NCI-H748 (cell line): ENCODE data around the gene DAP.
A peak's percentile ranks its signal among the peaks of the same experiment; 100 is the strongest.
"Not testable (repeated sequence)": the region's sequence is repeated elsewhere in the genome, so short reads cannot be mapped to it uniquely, and the experiment has no call there.

Source experiments
- DNase-seq: peaks from one replicate; lab custom pipeline; 2025; ENCODE audit not compliant: unreplicated experiment; lab: John Stamatoyannopoulos, UW

Gene DAP

DNA sequence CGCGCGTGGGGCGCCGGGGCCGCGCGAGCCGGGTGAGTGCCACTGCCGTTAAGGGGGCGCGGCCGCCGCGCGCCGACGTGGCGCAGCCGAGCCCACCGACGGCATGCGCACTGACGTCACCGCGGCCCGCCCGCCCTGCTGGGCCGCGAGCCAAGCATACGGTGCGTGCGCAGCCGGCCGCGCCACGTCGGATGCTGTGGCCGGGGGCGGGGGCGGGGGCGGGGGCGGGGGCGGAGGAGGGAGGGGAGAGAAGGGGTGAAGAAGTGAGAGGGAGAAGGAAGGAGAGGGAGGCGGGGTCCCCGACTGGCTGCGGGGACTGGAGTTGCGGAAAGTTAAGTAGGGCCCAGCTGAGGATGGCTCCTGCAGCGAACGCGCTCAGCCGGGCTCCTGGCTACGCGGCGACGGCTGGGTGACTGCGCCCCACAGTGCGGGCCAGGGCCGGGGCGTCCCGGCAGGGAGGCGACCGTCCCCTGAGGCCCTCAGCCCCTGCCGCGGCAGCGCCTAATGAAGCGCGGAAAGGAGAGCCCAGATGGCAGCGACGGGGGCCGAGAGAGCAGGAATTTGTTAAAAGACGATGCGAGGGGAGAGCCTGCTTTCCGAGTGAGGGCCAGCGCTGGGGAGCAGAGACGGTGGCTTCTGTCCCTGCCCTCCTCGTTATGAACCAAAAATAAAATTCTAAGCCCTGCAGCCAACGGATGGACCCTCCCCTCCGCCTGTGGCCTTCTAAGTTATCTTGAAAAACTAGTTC lies at the start of gene DAP:
Gene DAP, minus strand, starts transcription at position 50 of the 748 bp plus-strand sequence. CDS start 166 bp downstream, outside the sequence.
- peak; percentile 98 for DNase-seq

DNA sequence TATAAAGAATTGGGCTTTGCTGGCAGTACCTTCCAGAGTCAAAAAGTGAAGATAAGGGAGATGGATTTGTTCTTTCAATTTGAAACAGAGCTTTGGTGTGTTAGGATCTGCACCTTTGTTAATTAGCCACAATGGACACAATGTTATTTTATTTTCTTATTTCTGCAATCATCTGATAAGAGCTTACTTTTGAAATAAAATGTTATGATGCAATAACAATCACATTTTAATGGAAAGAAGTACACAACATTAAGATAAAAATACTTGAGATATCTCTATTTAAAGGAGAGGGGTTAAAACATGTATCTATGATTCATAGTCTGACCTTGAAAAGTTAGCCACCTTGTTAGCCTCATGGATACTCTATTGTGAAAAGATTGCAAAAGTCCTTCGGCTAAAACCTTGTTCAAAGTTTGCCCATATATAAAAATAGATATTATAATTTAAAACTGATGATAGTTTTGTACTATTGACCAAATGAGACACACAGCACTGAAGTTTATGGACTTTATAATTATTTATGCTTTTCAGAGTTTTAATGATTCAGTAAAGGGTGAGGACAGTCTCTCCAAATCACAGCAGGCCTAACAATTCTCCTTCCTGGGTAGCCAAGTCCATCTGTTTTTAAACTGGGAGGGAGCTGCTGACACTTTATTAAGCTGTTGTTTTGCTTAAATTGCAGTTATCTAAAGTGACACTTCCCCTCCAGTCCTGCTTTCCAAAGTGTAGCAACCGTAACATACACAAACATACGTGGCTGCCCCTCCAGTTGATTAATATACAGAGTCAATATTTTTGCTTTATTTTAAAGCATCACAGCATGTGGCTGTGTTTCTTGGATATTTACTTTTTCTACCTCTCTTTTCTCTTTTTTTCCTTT lies 47.6 kb upstream of the DAP start:
- DNase-seq = peak; percentile 70

- DNase-seq = no peak
These were observed 41.1 kb upstream of the DAP start for GRCh38 chr5:10801931-10802666.

DNA sequence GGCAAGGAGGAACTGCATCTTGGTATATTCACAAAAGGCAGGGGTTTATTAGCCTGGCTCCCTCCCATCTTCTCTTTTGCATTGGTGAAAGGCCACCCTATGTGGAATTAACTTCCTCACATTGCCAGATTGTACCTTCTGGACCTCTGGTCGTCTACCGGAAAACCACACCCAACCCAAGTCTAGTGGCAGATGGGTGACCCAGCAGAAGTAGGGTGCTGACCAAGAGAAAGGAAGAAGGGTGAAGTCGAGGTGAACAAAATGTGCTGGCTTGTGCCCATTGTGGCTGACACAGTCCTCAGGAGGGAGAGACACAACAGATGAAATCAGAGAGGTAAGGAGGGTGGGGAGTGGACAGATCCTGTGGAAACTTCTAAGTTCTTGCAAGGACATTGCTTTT lies 39.8 kb upstream of the DAP start:
- no peak for DNase-seq

GRCh38 chr5:10797261-10797660 lies 36.2 kb upstream of the DAP start:
- DNase-seq = no peak

GRCh38 chr5:10793785-10794184 lies 32.8 kb upstream of the DAP start:
- DNase-seq = no peak

GRCh38 chr5:10792336-10792735 lies 31.3 kb upstream of the DAP start:
- no peak for DNase-seq

DNA sequence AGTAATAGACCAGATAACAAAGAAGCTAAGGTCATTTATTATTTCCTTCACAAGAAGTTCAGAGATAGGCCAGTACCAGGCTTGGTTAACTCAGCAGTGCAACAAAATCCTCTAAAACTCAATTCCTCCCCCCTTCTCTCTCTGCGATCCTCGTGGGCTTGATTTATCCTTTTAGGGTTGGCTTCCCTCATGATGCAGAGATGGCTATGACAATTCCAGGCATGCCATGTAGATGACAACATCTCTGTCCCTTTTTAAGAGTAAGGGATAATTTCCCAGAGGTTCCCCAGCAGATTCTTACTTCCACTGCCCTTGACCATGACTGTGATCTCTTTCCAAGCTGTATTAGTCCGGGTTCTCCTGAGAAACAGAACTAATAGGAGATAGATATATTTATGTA lies 28.7 kb upstream of the DAP start:
- no peak for DNase-seq

- DNase-seq = no peak
These were observed 28.0 kb upstream of the DAP start for GRCh38 chr5:10789021-10789420.

- DNase-seq = peak; percentile 34
These were observed 27.3 kb upstream of the DAP start for GRCh38 chr5:10788358-10788757.

DNA sequence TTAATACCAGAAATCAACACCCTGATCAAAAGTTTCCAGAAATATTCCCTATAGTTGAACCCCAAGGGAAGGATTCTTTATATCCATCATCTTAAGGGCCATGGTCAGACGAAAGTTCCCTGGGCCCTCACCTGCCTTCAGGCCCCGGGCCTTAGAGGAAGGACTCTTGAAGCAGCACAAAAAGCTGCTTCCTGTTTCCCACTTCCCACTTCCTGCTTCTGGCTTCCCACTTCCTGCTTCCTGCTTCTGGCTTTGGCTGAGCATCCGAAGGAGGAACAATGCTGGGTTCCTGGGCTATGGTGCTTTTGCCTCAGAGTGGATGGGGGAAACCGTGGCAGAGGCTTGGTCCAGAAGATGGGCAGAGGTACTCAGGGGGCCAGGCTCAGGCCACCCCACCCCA lies 25.8 kb upstream of the DAP start:
- DNase-seq = no peak

DNA sequence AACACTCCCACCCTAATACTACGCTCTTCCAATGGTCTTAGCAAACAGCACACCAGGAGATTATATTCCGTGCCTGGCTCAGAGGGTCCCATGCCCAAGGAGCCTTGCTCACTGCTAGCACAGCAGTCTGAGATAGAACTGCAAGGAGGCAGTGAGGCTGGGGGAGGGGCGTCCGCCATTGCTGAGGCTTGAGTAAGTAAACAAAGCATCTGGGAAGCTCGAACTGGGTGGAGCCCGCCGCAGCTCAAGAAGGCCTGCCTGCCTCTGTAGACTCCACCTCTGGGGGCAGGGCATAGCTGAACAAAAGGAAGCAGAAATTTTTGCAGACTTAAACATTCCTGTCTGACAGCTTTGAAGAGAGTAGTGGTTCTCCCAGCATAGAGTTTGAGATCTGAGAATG lies 19.2 kb upstream of the DAP start:
- DNase-seq = not testable (repeated sequence)

DNA sequence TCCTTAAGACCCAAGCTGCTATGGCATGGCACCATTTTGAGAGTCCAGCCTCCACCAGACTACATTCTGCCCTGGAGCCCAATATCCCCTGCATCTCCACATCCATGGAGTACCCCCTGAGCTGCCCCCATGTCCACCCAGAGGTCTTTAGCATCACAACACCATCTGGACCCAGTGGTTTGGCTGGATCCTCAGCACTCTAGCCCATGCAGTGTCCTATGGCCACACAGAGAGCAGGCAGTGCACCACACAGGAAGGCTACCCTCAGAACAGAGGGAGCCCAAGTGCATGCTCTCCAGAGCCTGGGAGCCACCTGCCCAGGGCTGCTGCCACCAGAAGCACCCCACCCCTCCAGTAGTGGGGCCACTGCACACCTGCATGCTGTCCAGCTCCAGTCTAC lies 18.6 kb upstream of the DAP start:
- DNase-seq = no peak

DNA sequence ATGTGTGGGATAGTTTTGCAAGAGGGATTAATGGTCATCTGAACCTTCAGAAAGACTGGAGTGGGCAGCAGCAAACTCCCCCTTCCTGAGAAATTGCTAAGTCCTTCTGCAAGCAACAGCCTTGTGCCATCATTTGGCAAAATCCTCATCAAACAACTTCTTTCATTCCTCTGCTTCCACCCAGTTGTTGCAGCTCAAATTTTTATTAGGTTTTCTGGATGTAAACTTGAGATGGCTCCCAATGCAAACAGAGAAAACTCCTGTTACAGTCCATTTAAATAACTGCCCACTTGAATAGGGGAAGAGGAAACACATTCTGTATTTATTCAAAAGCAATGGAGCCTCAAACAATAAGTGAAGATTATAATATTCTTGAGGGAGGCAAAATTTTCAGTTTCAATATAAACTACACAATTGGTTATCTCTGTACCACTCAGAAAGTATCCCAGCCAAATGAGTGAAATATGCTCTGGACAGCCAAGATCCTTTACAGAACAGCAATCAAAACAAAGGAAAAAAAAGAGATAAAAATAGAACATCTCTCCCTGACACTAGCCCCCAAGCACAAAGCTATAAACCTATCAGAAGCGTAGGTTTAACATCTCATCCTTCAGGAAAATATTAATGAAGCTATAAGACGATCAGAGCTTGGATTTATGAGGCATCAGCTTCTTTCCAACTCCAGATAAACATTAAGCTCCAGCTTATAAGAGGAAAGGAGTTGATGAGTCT lies 17.3 kb upstream of the DAP start:
- no peak for DNase-seq

DNA sequence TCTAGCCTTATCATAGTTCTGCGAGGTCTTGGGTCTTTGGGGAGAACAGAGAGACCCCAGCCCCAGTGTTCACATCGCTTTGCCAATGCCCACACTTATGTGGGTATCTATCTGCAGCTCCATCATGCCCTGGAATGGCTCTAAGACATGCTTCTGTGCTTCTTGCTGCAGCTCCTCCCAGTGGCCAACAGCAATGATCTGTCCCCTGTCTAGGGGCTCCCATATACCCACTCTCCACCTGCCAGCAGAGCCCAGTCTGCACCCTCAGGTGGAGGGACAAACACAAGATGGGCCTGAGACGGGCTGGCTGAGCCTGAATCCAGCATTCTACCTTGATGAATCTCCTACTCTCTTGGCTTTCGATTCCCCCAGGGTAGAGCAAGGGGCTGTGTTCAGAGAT lies 14.6 kb upstream of the DAP start:
- no peak for DNase-seq

DNA sequence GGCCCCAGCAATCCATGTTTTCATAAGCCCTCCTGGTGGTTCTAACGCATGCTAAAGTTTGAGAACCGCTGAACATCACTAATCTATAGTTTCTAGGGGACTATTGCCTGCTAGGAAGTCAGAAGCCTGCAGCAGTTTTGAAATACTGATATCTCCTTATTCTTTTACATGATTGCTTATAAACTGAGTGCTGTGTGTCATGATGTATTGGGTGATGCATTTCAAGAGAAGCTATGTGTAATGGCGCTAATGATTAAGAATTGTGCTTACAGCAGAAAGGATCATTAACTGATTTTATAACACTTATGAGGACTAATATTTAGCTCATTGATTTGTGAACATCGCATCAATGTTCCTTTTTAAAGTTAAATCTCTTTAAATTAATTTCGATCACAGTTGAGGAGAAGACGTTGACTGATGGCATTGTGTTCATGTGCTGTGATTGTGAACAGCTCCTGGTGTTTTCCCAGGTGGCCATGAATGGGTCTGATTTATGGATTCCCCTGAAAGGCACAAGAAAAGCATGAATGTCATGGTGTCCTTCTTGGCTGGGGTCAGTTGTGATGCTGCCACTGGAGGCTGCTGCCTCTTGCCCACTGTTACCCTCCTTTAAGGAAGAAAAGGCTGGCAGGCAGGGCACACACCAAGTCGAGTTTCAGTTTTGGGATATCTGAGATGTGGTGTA lies 12.0 kb upstream of the DAP start:
- no peak for DNase-seq

DNA sequence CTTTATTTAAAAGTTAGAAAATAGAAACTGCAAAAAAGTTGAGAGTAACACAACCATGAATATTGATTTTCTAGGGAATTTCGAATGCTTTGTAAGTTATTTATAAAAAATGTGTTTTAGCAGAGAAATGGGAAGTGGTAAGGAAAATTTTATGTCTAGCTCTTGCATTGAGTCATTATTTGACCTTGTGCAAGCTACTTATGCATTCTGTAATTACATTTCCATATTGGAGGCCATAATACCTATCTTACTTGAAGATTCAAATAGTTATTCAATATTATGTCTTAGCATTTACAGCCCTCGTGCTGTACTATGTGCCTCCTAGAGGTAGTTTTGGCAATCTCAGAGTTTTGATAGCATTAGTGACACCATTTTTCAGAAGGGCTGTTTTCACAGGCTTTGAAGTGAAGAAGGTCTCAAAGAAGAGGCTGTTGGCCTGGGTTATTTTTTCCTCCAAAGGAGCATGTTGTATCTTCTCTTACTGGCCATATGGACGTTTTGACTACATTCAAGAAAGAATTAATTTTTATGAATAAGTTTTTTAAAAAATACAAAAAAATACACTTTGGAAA lies 7.4 kb upstream of the DAP start:
- no peak for DNase-seq

GRCh38 chr5:10762776-10763500 lies 1.9 kb upstream of the DAP start:
- no peak for DNase-seq
